ENCODE results near the gene CASP9. TPM values are rescaled to one million over a fixed set of nuclear protein-coding genes. Genes with fewer than 3 reads are reported as not detected.

CASP9 gene
- total RNA-seq, 1 experiment from 2014 or later: 13.5 TPM

DNA sequence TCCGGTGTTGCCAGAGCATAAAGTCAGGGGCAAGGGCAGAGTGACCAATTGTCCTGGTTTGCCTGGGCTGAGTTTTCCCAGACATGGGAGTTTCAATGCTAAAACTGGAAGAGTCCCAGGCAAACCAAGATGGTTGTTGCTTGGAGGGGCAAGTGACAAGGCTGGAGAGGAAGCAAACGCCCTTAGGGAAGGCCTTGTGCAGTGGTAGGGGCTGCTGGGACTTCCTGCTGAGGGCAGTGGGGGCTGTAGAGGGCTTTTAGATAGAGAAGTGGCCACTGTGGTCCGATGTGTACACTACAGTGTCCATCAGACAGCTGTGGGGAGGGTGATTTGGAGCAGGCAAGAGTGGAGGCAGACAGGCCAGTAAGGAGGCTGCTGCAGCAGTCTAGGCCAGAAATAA is 74.4 kb downstream of the CASP9 start (continued):
- TF ChIP-seq, protein P1, sequence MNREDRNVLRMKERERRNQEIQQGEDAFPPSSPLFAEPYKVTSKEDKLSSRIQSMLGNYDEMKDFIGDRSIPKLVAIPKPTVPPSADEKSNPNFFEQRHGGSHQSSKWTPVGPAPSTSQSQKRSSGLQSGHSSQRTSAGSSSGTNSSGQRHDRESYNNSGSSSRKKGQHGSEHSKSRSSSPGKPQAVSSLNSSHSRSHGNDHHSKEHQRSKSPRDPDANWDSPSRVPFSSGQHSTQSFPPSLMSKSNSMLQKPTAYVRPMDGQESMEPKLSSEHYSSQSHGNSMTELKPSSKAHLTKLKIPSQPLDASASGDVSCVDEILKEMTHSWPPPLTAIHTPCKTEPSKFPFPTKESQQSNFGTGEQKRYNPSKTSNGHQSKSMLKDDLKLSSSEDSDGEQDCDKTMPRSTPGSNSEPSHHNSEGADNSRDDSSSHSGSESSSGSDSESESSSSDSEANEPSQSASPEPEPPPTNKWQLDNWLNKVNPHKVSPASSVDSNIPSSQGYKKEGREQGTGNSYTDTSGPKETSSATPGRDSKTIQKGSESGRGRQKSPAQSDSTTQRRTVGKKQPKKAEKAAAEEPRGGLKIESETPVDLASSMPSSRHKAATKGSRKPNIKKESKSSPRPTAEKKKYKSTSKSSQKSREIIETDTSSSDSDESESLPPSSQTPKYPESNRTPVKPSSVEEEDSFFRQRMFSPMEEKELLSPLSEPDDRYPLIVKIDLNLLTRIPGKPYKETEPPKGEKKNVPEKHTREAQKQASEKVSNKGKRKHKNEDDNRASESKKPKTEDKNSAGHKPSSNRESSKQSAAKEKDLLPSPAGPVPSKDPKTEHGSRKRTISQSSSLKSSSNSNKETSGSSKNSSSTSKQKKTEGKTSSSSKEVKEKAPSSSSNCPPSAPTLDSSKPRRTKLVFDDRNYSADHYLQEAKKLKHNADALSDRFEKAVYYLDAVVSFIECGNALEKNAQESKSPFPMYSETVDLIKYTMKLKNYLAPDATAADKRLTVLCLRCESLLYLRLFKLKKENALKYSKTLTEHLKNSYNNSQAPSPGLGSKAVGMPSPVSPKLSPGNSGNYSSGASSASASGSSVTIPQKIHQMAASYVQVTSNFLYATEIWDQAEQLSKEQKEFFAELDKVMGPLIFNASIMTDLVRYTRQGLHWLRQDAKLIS (CRISPR knock-in tag; IDR thresholded peaks at IDR 0.05; ENCODE audit: borderline replicate concordance): no peak
- TF ChIP-seq TEAD1 (CRISPR knock-in tag; IDR thresholded peaks at IDR 0.05): no peak
- TF ChIP-seq, protein P2, sequence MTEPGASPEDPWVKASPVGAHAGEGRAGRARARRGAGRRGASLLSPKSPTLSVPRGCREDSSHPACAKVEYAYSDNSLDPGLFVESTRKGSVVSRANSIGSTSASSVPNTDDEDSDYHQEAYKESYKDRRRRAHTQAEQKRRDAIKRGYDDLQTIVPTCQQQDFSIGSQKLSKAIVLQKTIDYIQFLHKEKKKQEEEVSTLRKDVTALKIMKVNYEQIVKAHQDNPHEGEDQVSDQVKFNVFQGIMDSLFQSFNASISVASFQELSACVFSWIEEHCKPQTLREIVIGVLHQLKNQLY (CRISPR knock-in tag; IDR thresholded peaks at IDR 0.05): no peak
- TF ChIP-seq, protein P3, sequence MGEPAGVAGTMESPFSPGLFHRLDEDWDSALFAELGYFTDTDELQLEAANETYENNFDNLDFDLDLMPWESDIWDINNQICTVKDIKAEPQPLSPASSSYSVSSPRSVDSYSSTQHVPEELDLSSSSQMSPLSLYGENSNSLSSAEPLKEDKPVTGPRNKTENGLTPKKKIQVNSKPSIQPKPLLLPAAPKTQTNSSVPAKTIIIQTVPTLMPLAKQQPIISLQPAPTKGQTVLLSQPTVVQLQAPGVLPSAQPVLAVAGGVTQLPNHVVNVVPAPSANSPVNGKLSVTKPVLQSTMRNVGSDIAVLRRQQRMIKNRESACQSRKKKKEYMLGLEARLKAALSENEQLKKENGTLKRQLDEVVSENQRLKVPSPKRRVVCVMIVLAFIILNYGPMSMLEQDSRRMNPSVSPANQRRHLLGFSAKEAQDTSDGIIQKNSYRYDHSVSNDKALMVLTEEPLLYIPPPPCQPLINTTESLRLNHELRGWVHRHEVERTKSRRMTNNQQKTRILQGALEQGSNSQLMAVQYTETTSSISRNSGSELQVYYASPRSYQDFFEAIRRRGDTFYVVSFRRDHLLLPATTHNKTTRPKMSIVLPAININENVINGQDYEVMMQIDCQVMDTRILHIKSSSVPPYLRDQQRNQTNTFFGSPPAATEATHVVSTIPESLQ (CRISPR knock-in tag; IDR thresholded peaks at IDR 0.05): no peak
- TF ChIP-seq, protein P4, sequence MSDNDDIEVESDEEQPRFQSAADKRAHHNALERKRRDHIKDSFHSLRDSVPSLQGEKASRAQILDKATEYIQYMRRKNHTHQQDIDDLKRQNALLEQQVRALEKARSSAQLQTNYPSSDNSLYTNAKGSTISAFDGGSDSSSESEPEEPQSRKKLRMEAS (CRISPR knock-in tag; IDR thresholded peaks at IDR 0.05): no peak

DNA sequence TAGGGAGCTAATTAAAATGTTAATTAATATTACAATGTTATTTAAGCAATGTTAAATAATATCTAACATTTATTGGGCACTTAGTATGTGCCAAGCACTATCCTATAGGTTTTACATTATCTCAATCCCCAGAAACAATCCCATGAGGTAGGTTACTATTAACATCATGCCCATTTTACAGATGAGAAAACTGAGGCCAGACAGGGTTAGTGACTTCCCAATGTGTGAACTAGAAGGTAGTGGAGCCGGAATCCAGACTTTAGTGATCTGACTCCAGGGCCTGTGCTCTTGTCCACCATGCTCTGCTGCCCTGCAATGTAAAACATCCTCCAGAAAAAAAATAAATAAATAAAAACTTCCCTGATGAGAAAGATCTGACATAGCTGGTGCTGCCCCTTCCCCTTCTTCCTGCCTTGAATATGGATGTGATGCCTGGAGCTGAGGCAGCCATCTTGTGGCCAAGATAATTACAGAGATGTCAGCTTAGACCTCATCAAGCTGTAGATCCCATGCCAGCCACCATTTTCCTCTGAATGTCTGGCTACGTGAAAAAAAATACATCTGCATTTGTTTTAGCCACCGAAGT is 75.0 kb downstream of the CASP9 start:
- Mint-ChIP-seq H3K9me3 (peaks cover 19% of the 10 kb centered on the region), H3K4me3 (no peak overlapping the region), H3K36me3 (no peaks in the 10 kb centered on the region), H3K27me3 (ENCODE audit: low read depth) (0 out of 2 replicates have a peak, but pooled peaks cover 4% of the 10 kb centered on the region), H3K27ac (no peak overlapping the region), H3K4me1 (no peaks in the 10 kb centered on the region)
- ATAC-seq: no peak
- no peak for DNase-seq (ENCODE audit: low spot score)
- CTCF ChIA-PET: interaction anchor here (0.7 to 1.5 kb wide), 2 partner anchors 17 to 124 kb away, joined by 3 read pairs; no protein-coding TSS in a partner anchor
- no peak for TF ChIP-seq FOXK1 (CRISPR knock-in tag; IDR thresholded peaks at IDR 0.05)
- TF ChIP-seq, protein P5, sequence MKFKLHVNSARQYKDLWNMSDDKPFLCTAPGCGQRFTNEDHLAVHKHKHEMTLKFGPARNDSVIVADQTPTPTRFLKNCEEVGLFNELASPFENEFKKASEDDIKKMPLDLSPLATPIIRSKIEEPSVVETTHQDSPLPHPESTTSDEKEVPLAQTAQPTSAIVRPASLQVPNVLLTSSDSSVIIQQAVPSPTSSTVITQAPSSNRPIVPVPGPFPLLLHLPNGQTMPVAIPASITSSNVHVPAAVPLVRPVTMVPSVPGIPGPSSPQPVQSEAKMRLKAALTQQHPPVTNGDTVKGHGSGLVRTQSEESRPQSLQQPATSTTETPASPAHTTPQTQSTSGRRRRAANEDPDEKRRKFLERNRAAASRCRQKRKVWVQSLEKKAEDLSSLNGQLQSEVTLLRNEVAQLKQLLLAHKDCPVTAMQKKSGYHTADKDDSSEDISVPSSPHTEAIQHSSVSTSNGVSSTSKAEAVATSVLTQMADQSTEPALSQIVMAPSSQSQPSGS (CRISPR knock-in tag; IDR thresholded peaks at IDR 0.05; ENCODE audit: borderline replicate concordance, low read depth): no peak
- TF ChIP-seq ZNF232 (CRISPR knock-in tag; IDR thresholded peaks at IDR 0.05): no peak
- TF ChIP-seq SP1 (CRISPR knock-in tag; conservative IDR thresholded peaks at IDR 0.05): no peak
- no peak for TF ChIP-seq GTF2I (CRISPR knock-in tag; conservative IDR thresholded peaks at IDR 0.05)
- TF ChIP-seq, protein P4 (CRISPR knock-in tag; IDR thresholded peaks at IDR 0.05): no peak
- TF ChIP-seq IRF2 (CRISPR knock-in tag; IDR thresholded peaks at IDR 0.05; ENCODE audit: borderline replicate concordance, low read depth): no peak
- TF ChIP-seq ZNF121 (CRISPR knock-in tag; IDR thresholded peaks at IDR 0.05): no peak
- TF ChIP-seq, protein P6, sequence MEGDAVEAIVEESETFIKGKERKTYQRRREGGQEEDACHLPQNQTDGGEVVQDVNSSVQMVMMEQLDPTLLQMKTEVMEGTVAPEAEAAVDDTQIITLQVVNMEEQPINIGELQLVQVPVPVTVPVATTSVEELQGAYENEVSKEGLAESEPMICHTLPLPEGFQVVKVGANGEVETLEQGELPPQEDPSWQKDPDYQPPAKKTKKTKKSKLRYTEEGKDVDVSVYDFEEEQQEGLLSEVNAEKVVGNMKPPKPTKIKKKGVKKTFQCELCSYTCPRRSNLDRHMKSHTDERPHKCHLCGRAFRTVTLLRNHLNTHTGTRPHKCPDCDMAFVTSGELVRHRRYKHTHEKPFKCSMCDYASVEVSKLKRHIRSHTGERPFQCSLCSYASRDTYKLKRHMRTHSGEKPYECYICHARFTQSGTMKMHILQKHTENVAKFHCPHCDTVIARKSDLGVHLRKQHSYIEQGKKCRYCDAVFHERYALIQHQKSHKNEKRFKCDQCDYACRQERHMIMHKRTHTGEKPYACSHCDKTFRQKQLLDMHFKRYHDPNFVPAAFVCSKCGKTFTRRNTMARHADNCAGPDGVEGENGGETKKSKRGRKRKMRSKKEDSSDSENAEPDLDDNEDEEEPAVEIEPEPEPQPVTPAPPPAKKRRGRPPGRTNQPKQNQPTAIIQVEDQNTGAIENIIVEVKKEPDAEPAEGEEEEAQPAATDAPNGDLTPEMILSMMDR (IDR thresholded peaks at IDR 0.05): no peak
- TF ChIP-seq, protein P7, sequence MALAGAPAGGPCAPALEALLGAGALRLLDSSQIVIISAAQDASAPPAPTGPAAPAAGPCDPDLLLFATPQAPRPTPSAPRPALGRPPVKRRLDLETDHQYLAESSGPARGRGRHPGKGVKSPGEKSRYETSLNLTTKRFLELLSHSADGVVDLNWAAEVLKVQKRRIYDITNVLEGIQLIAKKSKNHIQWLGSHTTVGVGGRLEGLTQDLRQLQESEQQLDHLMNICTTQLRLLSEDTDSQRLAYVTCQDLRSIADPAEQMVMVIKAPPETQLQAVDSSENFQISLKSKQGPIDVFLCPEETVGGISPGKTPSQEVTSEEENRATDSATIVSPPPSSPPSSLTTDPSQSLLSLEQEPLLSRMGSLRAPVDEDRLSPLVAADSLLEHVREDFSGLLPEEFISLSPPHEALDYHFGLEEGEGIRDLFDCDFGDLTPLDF (CRISPR knock-in tag; IDR thresholded peaks at IDR 0.05): no peak
- no peak for TF ChIP-seq PRRX2 (CRISPR knock-in tag; IDR thresholded peaks at IDR 0.05)
- no peak for TF ChIP-seq GRHL2 (CRISPR knock-in tag; IDR thresholded peaks at IDR 0.05; ENCODE audit: insufficient replicate concordance, severe bottlenecking)
- TF ChIP-seq SMAD3 (CRISPR knock-in tag; IDR thresholded peaks at IDR 0.05; ENCODE audit: borderline replicate concordance): no peak
- TF ChIP-seq ATF1 (CRISPR knock-in tag; IDR thresholded peaks at IDR 0.05): no peak
- POLR2A ChIA-PET: no interaction called here
